Right lobe of liver (tissue), 6 donors: ENCODE results near the gene DRGX. TPM values are rescaled to one million over a fixed set of nuclear protein-coding genes. Genes with fewer than 3 reads are reported as not detected.

ENCODE experiments used
- ATAC-seq, 4 donors: fragments of 200-7000 bp; cut with Tn5 transposase; one replicate each; pipeline ENCODE4 v1.9.1; 2020; ENCODE audit warnings: mild to moderate bottlenecking in 4 of 4, moderate library complexity in 4 of 4
- DNase-seq, 3 donors: peaks; one replicate each; pipeline ENCODE4 v3.0.0-alpha.2; 2020
- H3K27ac ChIP-seq, 3 donors: fragments of 200-600 bp; one replicate each; pipeline ENCODE4 v1.8.0; 2022
- H3K27me3 ChIP-seq, 2 donors: fragments of 200-600 bp; one replicate each; pipeline ENCODE4 v1.8.0; 2022
- H3K36me3 ChIP-seq, 4 donors: fragments of 200-600 bp; sonication (generic) in 1 of 4; one replicate each; pipeline versions ENCODE4 v1.5.1 to v1.8.0; 2017 to 2022; ENCODE audit warnings: control low read depth in 1 of 4
- H3K4me1 ChIP-seq, 4 donors: fragments of 200-600 bp; sonication (generic) in 1 of 4; one replicate each; pipeline versions ENCODE4 v1.5.1 to v1.8.0; 2017 to 2022; ENCODE audit warnings: control low read depth in 1 of 4
- H3K4me3 ChIP-seq, 3 donors: fragments of 200-600 bp; one replicate each; pipeline ENCODE4 v1.8.0; 2022
- H3K9me3 ChIP-seq, 4 donors: fragments of 200-600 bp; sonication (generic) in 1 of 4; one replicate each; pipeline versions ENCODE4 v1.5.1 to v1.8.0; 2017 to 2022; ENCODE audit warnings: control low read depth in 1 of 4
- POLR2A ChIP-seq: fragments of 450-650 bp; IDR thresholded peaks from one replicate; pipeline ENCODE4 v1.6.1; 2017; ENCODE audit warnings: antibody characterized with exemption, mild to moderate bottlenecking
- WGBS: methylation state at CpG from one replicate; pipeline ENCODE4 v1.1.6; 2018; ENCODE audit warnings: low coverage, low lambda C conversion rate; ENCODE audit not compliant: insufficient coverage; ENCODE audit errors: missing lambda C conversion rate; 5-methylcytosine and 5-hydroxymethylcytosine counted together
- intact Hi-C, 2 donors: fragments of 100-400 bp; cut with DNase I; formaldehyde crosslinking; loops; one replicate each; pipeline versions ENCODE4 v1.11.2 to v1.14.1; 2022
- total RNA-seq, 6 experiments: library from RNA; depleted of rRNA in 2 of 6; stranded (reverse); fragments of >200 nt in 2 of 6; fragmentation: NEBNext Ultra II Directional in 3 of 6; extraction: Animal tissue kit (Norgen Biotek cat#: 25700) in 3 of 6; gene quantifications; one replicate each; pipeline versions ENCODE4 v1.1.0 to v1.2.4, GENCODE V29; 2016 to 2023
- TF ChIP-seq, protein P1 (sequence below), 4 donors: fragments of 200-600 bp in 3 of 4; fragments of 450-650 bp in 1 of 4; IDR thresholded peaks; one replicate each; pipeline versions ENCODE4 v1.5.1 to v1.8.0; 2016 to 2022; ENCODE audit warnings: antibody characterized with exemption in 4 of 4, mild to moderate bottlenecking in 2 of 4
- donor health status: DM: no; HTN: yes; CAD: no.
- donor health status: DM: no; HTN: no; CAD: no.
- donor health status: DM: no; HTN: no; CAD: no.
- donor health status: DM: no; HTN: yes; CAD: no.
- donor health status: DM: no; HTN: yes; CAD: no.

DRGX gene
- total RNA-seq, 6 experiments from 2014 or later = not detected

DNA sequence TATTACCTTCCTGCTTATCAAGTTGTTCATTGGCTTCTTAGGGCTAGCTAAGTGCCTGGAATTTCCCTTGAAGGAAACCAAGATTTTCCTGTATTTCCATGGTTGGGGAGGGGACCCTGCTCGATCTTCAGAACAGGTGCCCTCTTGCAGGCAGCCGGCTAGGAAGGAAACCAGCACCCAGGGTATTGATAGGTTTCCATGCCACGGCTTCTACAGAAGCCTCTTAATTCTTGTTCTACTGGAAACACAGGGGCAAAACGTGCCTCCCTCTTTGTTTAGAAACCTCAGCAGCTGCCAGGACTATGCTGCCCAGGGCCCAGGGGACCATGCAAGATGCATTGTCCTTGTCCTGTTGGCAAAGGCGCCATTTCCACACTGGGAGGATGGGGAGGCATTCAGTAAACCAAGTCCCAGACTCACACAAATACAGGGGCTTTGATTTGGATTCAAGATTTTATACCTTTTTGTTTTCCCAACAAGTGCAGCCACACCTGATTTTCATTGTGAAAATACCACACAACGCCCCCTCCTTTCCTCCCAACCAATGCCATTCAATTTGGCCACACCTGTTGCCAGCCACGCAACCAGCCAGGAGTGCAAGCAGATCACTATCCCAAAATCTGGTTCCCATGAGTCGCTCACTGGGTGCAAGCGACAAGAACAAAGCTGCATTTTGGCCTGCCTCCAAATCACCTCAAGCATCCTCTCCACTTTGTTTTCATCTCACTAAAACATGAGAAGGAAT is 67.3 kb downstream of the DRGX start:
- whole genome bisulfite sequencing = 64% methylated on average over 7 of the region's 9 CpGs
- Histone ChIP-seq H3K27me3 (no peaks in the 10 kb centered on the region), H3K27ac (no peak overlapping the region), H3K4me1 (no peaks in the 10 kb centered on the region), H3K36me3 (no peaks in the 10 kb centered on the region), H3K4me3 (no peak overlapping the region), H3K9me3 (no peaks in the 10 kb centered on the region)
- TF ChIP-seq POLR2A = no peak
- TF ChIP-seq, protein P1, sequence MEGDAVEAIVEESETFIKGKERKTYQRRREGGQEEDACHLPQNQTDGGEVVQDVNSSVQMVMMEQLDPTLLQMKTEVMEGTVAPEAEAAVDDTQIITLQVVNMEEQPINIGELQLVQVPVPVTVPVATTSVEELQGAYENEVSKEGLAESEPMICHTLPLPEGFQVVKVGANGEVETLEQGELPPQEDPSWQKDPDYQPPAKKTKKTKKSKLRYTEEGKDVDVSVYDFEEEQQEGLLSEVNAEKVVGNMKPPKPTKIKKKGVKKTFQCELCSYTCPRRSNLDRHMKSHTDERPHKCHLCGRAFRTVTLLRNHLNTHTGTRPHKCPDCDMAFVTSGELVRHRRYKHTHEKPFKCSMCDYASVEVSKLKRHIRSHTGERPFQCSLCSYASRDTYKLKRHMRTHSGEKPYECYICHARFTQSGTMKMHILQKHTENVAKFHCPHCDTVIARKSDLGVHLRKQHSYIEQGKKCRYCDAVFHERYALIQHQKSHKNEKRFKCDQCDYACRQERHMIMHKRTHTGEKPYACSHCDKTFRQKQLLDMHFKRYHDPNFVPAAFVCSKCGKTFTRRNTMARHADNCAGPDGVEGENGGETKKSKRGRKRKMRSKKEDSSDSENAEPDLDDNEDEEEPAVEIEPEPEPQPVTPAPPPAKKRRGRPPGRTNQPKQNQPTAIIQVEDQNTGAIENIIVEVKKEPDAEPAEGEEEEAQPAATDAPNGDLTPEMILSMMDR (IDR thresholded peaks at IDR 0.05) = no peak
- intact Hi-C loops = no loop called here
- DNase-seq (no peak), ATAC-seq (no peak)

- Histone ChIP-seq H3K4me1 (no peaks in the 10 kb centered on the region), H3K4me3 (no peak overlapping the region), H3K27me3 (no peaks in the 10 kb centered on the region), H3K27ac (no peak overlapping the region), H3K36me3 (no peaks in the 10 kb centered on the region), H3K9me3 (no peaks in the 10 kb centered on the region)
- intact Hi-C loops = no loop called here
- ATAC-seq (no peak), DNase-seq (no peak)
- 79% methylated on average over 7 of the region's 8 CpGs for WGBS
- no peak for TF ChIP-seq POLR2A
- TF ChIP-seq, protein P1 (IDR thresholded peaks at IDR 0.05) = no peak
These were observed 68.7 kb downstream of the DRGX start for GRCh38 chr10:49327036-49327813.

- no peak overlapping the region for H3K4me3 ChIP-seq
- DNase-seq (no peak), ATAC-seq (no peak)
- no peaks in the 10 kb centered on the region for H3K36me3 ChIP-seq
- no peaks in the 10 kb centered on the region for H3K27me3 ChIP-seq
- H3K4me1 ChIP-seq = no peaks in the 10 kb centered on the region
- no peak for TF ChIP-seq POLR2A
- TF ChIP-seq, protein P1 (IDR thresholded peaks at IDR 0.05) = no peak
- no peak overlapping the region for H3K27ac ChIP-seq
- intact Hi-C loops = no loop called here
- 74% methylated on average over 13 of the region's 48 CpGs for WGBS
- H3K9me3 ChIP-seq = no peaks in the 10 kb centered on the region
These were observed 69.7 kb downstream of the DRGX start for GRCh38 chr10:49325916-49326783.

DNA sequence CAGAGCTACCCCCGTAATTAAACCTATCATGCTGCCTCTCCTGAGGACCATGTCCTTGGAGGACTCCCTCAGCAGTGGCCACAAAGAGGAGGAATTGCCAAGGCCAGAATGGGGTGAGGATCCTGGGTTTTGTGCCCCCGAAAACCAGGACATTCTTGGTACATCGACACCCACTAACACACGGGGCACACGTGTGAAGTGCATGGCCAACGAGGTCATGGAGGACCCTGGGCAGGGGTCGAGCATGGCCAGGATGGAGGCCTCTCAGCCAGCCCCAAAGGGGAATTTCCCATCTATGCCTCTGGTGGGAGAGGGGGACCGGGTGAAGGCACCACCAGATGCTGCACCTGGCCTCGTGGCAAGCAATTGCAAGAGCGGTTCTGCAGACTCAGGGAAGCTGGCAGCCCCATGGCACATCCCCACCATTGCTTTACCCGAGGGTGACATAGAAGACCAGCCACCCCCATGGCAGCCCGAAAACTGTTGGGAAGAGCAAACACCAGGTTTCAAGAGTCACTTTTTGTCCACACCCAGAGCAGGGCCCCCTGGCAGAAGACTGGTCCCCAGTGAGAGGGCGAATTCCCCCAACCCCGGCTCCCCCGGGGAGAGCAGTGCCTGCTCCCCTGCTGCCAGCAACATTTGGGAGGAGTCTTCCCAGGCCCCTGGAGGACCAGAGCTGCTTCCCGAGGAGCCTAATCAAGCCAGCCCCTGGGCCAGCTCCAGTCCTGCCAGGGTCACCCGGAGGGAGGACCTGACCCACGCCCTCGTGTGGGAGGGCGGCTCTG is 70.6 kb downstream of the DRGX start:
- H3K27ac ChIP-seq = no peak overlapping the region
- H3K4me1 ChIP-seq = no peaks in the 10 kb centered on the region
- intact Hi-C loops = no loop called here
- ATAC-seq (no peak), DNase-seq (no peak)
- H3K4me3 ChIP-seq = no peak overlapping the region
- H3K9me3 ChIP-seq = no peaks in the 10 kb centered on the region
- no peaks in the 10 kb centered on the region for H3K27me3 ChIP-seq
- H3K36me3 ChIP-seq = no peaks in the 10 kb centered on the region
- no peak for TF ChIP-seq POLR2A
- TF ChIP-seq, protein P1 (IDR thresholded peaks at IDR 0.05) = no peak
- 43% methylated on average over 1 of the region's 20 CpGs for WGBS
